GM18858 (cell line): ENCODE measurements around the gene ABHD8.

ENCODE experiments used
- ATAC-seq: cut with Tn5 transposase; IDR thresholded peaks from one replicate; pipeline ENCODE4 v1.9.1; 2021; ENCODE audit not compliant: unreplicated experiment

ABHD8 gene, protein sequence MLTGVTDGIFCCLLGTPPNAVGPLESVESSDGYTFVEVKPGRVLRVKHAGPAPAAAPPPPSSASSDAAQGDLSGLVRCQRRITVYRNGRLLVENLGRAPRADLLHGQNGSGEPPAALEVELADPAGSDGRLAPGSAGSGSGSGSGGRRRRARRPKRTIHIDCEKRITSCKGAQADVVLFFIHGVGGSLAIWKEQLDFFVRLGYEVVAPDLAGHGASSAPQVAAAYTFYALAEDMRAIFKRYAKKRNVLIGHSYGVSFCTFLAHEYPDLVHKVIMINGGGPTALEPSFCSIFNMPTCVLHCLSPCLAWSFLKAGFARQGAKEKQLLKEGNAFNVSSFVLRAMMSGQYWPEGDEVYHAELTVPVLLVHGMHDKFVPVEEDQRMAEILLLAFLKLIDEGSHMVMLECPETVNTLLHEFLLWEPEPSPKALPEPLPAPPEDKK

DNA sequence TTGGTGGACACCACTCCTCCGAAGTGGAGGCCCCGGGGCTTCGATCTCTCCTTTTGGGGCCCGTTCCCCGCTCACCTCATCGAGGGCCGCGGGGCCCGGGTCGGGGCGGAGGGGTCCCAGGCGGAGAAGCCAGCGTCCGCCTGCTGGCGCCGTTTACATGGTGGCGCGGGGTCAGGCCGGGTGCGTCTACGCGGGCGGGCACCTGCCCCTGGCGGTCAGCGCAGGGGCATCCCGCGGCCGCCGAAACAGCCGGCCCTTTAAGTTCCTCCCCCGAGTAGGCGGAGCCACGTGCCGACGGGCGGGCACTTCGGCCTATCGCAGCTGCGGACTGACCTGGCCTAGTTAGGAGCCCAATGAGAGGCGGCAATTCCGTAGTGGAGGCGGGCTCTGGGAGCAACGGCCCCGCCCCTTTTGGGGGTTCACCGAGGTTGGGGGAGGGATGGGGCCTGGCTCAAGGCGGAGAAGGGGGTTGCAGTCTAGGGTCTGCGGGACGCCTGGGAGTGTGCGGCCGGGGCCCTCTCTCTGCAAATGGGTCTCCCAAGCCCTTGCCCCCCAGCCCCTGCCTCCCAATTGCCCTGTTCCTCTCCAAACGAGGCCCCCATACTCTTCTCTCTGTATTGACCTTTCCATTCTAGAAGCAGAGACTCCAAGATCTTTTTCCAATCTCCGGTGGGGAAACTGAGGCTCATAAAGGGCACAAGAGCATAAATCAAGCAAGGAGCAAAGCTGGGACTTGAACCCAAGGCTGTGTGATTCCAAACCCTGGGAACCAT lies at the start of gene ABHD8:
ABHD8 (minus strand) TSS at position 259 of the 773 bp plus-strand sequence. CDS start 1,809 bp downstream, outside the sequence.
- no peak for ATAC-seq

DNA sequence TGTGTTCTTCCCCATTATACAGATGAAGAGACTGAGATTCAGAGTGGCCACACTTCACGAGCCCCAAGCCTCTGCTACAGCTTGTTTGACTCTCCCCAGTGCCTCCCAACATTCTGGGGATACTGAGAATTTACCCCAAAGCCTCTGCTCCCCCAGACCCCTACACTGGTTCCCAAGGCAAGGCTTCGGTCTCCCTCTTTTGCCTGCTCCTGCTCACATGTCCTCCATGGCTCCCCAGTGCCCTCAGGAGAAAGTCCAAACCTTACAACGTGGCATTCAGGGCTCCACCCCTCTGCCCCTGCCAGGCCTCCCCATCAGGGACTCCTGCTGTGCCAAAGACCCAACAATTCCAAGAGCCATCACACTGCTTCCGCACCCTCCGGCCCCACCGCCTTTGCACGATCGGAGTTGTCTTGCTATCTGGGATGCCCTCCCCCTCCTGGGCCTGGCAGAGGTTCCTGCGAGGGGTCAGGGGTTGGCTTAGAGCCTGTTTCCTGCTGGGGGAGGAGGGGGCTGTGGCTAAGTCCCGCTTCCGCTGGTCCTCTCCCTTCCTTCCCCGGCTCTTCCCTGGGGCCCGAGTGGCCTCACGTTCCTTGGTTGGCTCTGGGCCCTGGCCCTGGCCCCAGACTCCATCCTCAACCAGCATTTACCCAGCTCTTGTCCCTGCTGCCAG lies 49.5 kb upstream of the ABHD8 start:
- no peak for ATAC-seq

DNA sequence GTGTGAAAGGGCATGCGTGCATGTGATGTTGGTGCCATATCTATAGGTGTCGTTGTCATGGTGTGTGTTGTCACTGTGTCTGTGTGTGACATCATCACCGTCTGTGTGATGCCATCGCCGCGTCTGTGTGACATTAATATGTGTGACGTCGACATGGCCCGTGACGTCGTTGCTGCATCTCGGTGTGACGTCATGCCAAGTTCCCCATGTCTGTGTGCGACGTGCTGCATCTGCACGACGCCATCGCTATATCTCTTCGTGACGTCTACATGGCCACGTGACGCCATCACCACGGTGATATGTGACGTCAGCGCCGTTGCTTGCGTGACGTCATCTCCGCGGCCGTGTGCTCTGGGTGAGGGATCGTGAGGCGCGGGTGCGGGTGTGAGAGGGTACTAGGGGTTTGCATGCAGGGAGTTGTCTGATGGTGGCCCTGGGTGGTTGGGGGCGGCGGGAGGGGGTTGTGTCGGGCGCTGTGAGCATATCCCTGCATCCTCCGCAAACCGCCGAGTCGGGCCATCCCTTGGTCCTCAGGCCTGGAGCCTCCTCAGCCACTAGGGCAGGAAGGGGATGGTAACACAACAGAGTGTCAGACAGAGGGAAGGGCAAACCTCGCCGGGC lies 48.7 kb upstream of the ABHD8 start:
- no peak for ATAC-seq

DNA sequence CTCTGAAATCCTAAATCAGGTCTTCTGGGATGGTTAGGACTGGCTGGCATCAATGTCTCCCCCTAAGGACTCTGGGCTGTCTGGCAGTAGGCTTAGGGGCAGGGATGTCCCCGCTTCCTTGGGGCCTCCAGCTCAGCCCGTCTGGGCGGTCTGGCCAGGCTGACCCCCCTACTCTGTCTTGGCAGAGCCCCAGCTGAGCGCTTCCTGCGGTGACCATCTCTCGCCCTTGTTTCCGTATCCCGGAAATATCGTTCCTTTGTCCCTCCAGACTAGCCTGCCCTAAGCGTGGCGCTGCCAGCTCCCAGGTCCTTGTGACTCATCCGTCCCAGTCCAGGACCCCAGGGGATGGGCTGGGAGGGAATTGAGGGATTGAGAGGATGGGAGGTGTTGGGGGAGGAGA lies 45.5 kb upstream of the ABHD8 start:
- no peak for ATAC-seq

DNA sequence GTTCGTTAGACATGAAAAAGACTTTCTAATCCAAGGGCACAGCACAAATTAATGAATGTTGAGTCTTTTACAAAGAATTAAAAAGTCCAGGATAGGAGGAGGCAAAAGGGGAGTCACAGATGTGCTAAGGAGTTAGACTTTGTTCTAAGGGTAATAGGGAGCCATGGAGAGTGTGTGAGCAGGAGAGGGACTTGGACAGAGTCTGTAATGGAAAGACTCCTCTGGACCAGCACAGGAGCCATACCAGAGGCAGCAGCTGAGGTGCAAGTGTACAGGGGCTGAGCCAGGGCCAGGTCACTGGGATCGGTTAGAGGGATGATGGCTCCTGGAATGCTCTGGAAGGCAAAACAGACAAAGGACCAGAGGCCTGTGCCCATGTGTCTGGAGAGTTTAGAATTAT lies 44.7 kb upstream of the ABHD8 start:
- ATAC-seq, result no peak

DNA sequence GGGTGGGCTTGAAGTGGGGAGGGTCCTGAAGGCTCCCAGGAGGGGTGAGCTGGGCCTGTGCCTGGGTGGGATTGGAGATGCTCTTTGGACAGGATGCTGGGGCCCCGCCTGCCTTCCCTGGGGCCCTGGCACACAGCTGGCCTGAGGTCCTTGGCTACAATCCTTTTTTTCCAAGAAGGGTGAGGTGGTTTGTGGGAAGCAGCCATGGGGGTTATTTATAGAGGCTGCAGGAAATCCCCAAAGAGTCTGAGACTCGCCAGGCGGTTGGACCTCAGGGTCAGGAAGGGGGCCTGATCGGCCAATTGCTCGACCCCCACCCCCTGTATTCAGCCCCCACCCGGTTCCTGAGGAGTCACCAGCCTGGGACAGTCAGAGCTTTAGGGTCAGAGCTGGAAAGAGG lies 44.1 kb upstream of the ABHD8 start:
- ATAC-seq, result no peak

DNA sequence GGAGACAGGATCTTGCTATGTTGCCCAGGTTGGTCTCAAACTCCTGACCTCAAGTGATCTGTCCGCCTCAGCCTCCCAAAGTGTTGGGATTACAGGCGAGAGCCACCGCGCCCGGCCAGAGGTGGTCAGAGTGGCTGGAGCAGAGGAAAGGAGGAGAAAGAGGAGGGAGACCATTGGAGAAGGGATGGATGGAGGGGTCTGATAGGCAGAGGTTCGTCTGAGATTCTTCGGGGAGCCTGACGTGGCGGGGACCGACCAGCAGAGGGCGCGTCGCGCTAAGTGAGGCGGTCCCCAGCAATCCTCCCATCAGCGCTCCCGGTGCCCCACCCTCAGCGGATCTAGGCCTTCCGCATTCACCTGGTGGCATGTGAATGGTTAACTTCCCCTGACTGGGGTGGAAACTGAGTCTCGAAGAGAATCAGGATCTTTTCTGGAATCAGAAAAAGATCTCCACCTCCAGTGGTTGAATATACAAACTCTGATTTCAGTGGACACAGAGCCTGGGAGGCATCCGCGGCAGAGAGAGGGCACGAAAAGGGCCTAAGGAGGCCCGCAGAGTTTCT lies 43.0 kb upstream of the ABHD8 start:
- ATAC-seq, result no peak

DNA sequence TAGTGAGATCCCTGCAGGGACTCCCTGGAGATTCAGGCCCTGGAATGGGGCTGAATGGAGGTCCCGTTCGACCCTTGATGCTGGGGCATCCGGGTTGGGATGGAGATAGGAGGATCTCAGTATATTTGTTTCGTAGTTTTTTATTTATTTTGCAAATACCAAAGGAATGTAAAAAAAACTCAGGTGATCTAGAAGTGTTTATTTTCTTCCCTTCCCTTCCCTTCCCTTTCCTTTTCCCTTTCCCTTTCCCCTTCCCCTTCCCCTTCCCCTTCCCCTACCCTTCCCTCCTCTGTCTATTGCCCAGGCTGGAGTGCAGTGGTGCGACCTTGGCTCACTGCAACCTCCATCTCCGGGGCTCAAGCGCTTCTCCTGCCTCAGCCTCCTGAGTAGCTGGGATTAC lies 38.6 kb upstream of the ABHD8 start:
- no peak for ATAC-seq

DNA sequence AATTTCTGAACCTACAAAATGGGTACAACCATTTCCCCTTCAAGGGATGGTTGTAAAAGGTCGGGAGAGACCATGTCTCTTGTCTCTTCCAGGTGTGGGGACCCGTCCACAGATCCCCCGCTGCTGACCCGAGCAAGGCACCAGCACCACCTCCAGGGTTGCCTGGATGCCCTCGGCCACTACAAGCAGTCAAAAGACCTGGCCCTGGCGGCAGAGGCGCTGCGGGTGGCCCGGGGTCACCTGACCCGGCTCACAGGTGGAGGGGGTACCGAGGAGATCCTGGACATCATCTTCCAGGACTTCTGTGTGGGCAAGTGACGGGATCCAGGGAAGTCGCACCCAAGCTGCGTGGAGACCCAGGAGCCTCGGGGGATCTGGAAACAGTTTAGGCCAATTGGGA lies 38.2 kb upstream of the ABHD8 start:
- no peak for ATAC-seq

DNA sequence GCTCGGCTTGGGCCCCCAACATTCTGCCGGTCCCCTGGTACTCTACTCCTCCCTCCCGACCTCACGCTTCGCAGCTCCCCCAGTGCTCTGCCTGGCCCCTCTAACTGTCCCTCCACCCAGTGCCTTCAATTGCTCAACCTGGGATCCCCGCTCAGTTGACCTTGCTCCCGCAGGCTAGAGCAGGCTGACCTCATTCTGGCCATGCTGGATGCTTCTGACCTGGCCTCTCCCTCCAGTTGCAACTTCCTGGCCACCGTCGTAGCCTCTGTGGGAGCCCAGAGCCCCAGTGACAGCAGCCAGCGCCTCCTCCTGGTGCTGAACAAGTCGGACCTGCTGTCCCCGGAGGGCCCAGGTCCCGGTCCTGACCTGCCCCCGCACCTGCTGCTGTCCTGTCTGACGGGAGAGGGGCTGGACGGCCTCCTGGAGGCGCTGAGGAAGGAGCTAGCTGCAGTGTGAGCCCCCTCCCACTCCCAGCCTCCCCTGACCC lies 37.7 kb upstream of the ABHD8 start:
- ATAC-seq, result no peak

DNA sequence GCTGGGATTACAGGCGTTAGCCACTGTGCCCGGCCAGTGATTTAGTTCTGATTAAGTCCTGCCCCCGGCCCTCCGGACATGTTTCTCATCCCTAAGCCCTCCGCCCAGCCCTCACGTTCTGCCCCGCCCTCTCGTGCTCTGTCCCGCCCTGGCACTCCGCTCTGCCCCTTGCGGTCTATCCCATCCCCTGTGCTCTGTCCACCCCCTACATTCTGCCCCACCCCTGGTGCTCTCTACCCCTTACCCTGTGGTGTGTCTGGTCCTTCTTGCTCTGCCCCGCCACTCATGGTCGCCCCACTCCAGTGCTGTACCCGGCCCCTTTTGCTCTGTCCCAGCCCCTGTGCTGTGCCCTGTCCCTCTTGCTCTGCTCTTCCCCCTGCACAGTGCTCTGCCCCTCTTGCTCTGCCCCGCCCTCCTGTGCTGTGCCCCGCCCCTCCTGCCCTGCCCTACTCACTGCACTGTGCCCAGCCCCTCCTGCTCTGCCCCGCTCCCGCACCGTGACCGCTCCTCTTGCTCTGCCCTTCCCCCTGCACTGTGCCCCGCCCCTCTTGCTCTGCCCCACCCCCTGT lies 37.2 kb upstream of the ABHD8 start:
- no peak for ATAC-seq

DNA sequence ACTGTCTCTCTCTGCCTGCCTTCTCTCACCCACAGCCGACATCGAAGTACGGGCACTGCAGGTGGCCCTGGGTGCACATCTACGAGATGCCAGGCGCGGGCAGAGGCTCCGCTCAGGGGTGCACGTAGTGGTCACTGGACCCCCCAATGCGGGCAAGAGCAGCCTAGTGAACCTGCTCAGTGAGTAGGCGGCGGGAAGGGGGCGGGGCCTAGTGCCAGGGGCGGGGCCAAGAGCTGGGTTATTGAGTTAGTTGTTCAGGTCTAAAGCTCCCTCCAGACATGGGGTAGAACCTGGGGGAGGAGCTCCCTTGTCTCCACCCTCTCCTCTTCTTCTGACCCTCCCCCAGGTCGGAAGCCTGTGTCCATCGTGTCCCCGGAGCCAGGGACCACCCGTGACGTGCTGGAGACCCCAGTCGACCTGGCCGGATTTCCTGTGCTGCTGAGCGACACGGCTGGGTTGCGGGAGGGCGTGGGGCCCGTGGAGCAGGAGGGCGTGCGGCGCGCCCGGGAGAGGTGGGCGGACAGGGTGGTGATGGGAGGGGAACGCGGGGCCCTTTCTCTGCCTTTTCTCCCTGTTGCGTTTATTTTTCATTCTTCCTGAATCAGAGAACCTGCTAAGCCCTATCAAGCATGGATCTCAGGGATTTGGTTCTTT lies 36.0 kb upstream of the ABHD8 start:
- no peak for ATAC-seq

DNA sequence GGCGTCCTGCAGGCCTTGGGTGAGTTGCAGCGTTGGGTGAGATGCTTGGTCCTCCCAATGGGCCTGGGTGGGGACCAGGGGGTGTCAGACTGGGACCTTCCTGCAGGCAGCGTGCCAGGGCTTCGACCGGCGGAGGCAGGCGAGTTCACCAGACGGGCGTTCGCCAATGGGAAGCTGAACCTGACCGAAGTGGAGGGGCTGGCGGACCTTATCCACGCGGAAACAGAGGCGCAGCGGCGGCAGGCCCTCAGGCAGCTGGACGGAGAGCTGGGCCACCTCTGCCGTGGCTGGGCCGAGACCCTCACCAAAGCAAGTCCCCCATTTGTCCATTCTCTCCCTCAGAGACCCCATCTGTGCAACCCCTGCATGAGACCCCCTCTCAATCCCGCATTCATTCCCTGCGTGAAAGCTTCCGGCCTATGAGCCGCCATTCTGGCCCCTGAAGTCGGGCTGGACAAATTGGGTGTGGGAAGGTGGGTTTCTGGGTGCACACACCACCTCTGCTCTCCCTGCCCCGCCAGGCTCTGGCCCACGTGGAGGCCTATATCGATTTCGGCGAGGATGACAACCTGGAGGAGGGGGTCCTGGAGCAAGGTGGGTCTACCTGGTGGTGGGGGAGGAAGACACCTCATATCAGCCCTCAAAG lies 35.3 kb upstream of the ABHD8 start:
- no peak for ATAC-seq

DNA sequence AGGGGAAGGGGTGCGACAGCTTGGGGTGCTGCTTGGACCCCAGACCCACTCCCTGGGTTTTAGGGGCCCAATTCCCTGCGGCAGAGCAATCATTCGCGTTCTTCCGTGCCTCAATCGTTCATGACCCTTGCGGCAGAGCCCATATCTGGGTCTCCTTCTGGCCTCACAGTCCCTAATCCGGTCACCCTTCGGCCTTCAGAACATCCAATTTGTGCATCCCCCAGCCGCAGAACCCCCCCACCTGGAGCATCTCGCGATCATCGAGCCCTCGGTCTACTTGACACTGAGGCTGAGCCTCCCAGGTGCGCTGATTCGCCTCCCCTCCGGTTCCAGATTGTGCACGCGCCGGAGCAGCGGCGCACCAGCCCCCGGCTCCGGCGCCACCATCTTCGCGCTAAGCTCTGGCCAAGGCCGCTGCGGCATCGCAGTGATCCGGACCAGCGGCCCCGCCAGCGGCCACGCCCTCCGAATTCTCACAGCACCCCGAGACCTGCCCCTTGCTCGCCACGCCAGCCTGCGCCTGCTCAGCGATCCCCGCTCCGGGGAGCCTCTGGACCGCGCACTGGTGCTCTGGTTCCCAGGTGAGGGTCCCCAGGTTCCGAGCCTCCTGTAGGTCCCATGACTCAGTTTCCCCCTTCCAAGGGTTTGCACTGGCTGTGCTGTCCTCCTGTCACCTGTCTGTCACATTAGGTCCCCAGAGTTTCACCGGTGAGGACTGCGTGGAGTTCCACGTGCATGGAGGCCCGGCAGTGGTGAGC lies 34.6 kb upstream of the ABHD8 start:
- ATAC-seq, result no peak

DNA sequence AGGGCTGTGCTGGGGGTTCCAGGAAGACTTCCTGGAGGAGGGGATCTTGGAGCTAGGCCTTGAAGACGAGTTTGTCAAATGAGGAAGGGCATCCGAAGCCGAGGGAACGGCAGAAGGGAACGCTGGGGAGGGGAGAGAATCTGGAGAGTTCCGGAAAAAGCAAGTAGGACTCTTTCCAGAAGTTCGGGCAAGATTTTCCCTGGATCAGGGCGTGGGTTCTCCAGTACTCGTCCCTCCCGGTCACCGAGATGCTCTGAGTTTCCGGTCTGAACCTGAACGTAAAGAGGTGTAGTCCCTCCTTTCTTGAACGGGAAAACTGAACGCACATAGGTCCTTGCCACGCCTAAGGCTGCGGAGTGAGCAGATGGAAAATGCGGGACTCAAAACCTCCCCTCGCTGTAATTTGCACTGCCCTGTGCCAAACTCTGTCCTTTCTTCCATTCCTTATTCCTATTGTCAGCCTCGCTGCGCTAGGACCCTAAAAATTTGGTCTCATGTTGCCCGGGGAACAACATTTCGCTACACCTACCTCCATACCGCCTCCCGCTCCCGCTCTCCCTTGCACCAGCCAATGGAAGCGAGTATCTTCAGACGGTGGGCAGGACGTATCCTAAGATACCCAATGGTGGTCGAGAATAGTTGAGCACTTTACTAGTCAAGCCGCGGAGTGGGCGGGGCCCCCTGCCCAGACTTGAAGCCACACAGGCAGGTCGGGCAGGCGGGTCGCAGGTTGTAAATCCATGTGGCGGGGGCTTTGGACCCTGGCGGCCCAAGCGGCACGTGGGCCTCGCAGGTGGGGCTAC lies 33.8 kb upstream of the ABHD8 start, which contains the start of gene GTPBP3:
GTPBP3 (plus strand) TSS at position 682 of the 803 bp plus-strand sequence; CDS start at position 741, 59 bp downstream.
- ATAC-seq, result peak; percentile 60

DNA sequence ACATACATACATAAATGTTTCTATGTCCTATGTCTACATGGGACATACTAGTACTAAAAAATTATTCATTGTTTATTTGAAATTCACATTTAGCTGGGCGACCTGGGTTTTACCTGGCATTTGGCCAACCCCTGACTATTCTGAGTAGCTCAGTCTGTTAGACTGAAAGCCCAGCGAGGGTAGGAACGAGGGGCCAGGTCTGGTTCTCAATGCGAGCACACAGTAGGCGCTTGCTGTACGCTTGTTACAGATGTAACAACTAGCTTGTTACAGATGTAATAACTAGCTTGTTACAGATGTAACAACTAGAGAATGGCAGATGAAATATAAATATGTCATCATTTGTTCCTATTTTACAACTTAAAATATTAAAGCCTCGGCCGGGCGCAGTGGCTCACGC lies 32.4 kb upstream of the ABHD8 start:
- no peak for ATAC-seq
